GM19193 (cell line): Measurements from ENCODE around the gene RFFL.

Experiments used
- POLR2A ChIP-seq: IDR thresholded peaks from 4 replicates; pipeline ENCODE4 v1.6.1; 2011; ENCODE audit not compliant: insufficient read depth, insufficient read length; ENCODE audit errors: extremely low read depth

RFFL gene

DNA sequence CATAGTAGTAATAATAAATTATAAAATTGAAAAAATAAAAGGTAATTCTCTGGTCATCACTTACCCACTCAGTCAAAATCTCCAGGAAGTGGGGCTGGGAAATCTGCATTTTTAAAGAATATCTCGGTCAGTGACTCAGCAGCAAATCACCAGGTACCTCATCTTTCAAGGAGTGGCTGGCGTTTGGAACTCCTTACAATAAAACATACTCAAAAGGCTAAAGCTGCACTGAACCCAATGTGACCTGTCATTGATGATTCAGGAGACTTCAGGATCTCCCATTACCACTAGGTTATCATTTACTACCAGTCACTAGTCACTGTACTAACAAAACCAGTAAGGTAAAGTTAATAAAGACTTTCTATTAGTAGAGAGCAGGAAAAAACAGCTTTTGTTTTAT, 21.5 kb upstream of the RFFL start:
- no peak for TF ChIP-seq POLR2A

DNA sequence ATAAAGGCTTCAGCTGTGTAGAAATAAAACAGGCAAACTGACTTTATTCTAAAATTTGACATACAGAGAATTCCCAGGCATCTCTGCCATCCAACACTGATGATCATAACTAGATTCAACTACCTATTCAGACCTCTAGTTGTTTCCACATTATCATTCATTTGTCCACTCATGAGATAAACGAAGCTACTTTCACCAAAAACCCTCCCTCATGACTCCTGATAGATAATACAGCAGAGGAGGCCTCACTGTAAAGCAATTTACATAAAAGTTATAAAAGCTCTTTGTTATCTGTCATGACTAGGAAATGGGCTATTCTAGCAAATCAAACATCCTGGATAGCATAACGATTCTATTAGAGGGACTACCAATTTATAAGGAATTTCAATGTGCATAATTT, 19.6 kb upstream of the RFFL start:
- TF ChIP-seq POLR2A: no peak

DNA sequence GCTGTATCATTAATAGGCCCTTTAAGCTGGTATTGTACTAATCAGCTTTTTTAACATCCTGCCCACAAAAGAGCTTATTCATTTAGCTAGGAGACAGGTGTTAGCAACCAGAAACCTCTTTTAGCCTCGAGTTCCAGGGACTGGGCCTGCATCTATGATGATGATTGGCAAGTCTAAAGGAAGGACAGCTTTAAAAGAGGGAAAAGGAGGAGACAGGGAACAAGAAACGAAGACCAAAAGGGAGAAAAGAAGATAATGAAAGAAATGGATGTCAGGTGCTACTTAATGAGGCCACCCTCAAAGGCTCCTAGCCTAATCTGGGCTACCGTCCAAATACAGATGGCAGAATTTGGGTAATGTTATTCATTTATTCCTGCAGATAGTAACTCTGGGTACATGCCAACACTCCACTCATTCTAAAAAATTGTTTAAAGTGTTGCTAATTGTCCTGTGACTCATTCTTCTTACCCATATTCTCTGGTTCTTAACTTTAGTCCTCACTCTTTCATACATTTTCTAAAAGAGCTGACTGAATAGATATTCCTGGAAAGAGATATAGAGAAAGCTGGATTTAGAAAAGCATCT, 18.7 kb upstream of the RFFL start:
- no peak for TF ChIP-seq POLR2A

DNA sequence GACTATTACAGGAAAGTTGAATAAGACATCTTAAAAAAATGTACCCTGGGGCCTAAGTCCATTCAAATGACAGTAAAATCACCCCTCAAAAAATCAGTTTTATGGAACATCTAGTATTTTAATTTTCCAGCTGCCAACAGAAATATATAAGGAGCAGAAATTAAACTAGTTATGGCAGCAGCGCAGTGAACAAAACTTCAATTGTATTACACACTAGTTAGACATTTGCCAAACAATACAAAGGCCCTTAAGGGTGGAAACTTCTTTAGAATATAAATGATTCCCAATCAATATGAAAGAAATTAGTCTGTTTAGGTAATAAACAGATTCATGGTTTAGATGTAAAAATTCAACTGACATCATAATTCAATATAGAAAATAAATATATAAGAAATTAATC, 18.1 kb upstream of the RFFL start:
- TF ChIP-seq POLR2A: no peak

DNA sequence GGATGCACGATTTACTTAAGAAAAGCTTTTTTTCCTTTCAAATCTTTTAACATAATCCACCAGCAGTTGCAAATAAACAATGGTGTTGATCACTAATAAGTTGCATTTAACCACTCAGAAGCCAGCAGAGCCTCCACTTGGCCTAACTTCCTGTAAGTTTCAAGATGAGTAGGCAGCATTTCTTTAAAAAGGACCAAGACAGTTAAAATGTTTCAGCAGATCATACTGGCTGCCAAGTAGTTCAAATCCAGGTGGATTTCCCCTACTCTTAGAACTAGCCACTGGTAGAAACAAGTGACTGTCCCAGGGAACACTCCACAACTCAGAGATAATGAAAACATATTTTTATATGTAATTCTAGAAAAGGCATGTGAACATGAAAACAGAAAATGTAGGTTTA, 17.0 kb upstream of the RFFL start:
- no peak for TF ChIP-seq POLR2A

DNA sequence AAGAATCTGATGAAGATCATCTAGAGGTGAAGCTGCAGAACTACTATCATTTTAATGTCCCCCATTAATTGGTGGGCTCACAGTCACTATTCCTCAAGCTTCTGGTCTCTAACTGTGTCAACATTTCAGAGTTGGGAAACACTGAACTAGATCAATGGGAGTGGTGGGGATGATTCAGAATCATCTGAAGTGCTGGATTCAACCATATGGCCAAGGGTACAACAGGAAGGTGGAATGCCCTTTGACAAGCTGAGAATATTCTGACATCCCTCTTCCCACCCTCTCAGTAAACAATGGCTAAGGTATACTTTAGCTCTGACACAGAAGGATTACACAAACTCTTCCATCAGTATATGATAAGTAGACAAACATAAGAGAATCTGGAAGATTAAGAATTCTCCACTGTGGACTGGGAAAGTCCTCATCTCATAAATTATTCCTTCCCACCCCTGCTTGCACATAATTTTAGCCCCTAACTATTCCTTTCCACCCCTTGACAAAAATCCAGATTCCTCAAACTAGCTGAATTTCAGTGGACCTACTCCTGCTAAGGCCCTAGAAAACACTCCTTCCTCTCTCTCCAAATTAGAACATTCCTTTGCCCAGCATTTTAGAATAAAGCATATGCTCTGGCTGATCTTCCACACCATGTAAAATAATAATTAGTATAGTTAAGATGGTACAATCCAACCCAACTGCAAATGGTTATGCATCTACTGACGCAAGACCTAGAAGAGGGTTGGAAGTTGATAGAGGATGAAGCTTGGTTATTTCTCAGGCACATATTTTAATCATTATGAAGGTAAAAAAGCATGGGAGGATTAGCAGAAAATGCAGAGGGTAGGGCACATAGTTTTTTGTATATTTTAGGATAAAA, 16.3 kb upstream of the RFFL start:
- TF ChIP-seq POLR2A: no peak

DNA sequence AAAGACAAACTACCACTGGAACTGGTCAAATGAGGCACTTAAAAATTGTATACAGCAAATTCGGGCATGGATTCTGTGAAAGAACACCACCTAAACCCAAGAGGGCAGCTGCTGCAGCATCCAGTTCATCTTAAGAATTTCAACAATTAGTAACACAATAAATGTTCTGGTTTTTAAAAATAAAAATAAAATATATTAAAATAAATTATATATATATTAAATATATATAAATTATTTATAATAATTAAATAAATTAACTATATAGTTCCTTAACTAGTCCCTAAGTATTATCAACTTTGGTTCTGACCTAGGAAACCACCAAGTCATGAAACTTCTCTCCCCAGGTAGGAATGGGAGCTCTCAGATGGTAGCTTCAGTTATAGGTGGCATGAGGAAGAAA, 13.4 kb upstream of the RFFL start:
- TF ChIP-seq POLR2A: no peak

DNA sequence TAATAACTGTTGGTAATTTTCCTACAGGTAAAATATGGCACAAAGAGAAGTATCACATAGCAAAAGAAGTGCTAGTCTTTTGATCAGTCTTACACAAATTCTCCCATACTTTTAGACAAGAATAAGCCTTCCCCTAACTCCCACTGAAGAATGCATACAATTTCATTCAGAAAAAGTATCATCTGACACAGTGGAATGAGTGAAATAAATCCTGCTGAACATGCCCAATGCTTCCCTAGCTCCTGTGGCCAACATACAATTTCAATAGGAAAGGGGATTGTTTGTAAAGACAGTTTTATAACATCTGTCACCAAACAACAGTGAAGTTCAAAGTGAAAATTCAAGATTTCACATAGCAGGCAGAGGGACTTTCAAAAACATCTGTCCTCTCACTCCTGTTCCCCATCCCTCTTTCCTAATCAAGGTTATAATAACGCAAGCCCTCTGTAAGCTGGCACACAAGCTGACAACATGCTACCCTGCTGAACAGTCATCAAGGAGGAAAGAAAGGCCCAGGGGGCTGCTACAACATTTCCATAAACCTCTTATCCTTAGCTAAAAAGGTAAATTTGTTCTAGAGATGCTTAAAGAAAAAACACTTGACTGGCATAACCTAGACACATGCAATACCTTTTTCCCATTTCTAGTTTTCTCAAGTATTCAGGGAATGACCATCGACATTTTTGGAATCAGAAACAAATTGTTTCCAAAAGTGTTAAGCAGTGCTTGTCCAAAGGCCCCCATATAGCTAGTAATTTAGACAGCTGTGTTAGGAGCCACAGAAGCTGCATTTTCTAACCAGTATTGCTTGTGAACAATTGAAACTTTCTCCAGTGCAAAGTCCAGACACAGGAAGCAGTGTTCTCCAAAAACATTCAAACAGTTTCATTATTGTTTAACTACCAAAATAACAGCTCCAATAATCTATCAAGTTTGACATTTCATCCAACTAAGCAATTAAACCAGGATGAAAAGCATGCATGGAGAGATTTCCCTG, 11.5 kb upstream of the RFFL start:
- TF ChIP-seq POLR2A: no peak

DNA sequence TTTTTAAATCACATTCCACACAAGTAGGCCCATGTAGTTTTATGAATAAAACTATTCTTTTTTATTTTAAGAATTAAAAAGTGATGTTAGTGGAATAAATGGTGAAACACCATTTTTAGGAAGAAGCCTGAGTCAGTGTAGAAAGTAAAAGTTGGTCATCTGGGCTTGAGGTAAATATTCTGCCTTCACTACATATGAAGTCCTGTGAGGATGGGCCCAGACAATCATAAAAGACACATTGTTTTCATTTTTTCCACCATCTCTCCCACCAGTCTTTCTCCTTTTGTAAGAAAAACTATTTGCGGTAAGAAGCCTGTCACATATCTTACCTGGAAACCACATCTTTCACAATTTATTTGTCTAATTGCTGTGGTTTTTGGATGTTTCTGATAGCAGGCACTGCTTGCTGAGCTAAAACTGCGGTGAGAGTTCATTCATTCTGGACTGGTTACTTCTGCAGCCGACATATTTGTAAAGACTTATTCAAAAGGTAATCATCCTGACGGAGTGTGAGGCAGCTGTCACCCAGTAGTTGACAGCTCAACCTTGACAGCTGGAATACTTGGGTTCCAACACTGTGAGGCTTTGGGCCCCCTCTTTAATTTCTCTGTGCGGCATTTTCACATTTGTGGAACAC, 10.6 kb upstream of the RFFL start:
- TF ChIP-seq POLR2A: no peak

DNA sequence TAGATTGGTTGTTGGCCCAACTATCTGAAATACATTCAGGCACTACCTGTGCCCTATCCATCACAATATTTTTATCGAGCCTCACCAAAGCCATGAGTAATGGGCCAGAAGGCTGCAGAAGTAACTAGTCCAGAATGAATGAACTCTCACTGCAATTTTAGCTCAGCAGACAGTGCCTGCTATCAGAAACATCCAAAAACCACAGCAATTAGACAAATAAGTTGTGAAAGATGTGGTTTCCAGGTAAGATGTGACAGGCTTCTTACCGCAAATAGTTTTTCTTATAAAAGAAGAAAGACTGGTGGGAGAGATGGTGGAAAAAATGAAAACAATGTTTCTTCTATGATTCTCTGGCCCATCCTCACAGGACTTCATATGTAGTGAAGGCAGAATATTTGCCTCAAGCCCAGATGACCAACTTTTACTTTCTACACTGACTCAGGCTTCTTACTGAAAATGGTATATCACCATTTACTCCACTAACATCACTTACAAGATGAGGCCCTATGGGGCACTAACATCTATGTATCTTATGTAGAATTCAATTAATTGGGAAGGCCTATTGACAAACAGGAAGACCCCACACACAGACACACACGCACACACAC, 9.8 kb upstream of the RFFL start:
- TF ChIP-seq POLR2A: no peak

DNA sequence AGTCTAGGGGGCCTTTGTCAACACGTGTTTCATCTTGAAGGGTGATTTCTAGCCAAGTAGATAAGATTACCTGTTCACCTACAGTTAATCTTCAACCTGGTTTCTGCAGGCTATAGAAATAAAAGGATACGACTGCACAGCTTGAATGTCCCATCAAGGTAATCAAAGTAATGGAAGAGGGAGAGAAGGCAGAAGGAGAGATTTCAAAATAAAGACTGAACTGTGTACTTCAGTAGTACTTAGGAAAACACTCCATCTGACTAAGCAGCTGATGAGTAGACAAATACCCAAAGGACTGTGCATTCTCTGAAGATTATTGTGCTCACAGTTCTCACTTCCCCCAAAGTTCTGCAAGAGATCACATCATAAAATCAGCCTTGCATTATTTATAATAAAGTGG, 5.8 kb upstream of the RFFL start:
- no peak for TF ChIP-seq POLR2A

DNA sequence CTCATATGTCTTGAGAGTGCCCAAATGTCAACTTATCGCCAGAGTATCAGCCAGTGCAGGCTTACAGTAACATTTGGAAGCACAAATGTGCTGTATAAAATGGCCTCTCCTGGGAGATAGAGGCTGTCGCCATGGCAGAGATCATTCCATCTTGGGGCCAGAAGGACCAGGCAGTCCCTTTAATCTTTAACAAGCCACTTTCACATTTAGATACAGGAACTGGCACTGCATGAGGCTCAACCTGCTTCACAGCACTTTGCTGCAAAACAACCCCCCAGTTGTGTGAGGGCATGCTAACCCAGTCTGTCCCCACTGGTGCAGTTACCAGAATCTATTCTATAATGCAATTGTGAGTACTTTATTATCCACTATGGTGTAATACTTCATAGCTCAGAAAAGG, 4.7 kb upstream of the RFFL start:
- TF ChIP-seq POLR2A: no peak

DNA sequence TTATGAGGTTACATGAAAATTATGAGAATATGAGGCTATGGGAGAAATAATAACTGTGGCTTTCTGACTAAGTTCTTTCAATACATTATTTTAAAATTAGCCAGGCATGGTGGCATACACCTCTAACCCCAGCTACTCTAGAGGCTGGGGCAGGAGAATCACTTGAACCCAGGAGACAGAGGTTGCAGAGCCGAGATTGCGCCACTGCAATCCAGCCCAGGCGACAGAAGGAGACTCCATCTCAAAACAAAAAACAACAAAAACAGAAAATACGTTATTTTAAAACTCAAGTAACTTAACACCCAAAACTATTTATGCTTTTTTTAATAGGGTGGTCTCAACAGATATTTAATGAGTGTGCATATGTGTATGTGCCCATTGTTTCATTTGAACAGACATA, 2.4 kb upstream of the RFFL start:
- no peak for TF ChIP-seq POLR2A

DNA sequence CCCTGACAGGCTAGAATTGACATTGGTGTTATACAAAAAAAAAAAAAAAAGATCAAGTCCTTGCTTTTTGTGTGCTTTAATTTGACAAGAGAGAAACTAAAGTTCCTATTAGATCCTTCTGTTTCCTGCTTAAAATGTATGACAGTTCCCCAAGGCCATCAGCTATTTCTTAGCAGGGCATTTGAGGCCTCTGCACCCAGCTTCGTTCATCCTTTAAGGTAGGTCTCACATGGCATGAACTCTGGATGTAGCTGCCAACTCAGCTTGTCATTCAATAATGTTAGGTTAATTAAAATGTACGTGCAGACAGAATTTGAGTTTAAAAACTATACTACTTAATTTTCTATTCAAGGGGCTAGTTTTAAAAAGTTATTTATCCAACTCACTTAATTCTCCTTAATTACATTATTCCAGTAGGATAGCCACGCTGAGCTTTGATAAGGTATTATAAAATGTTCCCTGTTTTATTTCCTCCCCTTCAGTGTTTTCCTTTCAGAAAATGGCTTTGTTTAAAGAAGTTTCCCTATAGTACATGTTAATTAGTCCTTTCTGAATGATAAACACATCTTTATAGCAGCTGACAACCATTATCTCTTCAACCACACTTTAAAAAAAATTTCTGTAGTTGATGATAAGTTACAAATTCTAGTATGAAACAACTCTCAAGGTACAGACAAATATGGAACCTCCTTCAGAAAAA, 1.2 kb upstream of the RFFL start:
- no peak for TF ChIP-seq POLR2A

DNA sequence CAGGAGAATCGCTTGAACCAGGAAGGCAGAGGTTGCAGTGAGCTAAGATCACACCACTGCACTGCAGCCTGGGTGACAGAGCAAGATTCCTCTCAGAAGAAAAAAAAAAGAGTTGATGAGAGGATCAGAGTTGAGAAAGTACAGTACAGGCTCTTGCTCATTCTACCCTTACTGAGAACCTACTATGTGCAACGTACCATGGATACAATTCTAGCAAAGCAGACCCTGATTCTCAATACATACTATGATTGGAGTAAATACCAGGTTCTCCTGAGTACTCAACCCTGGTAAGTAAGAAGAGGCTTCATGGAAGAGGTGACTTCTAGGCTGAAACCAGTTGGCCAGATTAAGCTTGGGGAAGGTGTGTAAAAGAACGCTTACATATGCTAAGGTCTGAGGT, 1.2 kb downstream of the RFFL start:
- no peak for TF ChIP-seq POLR2A
